Measurements from ENCODE around the gene DVL1. TPM values are rescaled to one million over a fixed set of nuclear protein-coding genes. Genes with fewer than 3 reads are reported as not detected.

The DVL1 gene
- total RNA-seq, 1 donor from 2014 or later, result 55.0 TPM

DNA sequence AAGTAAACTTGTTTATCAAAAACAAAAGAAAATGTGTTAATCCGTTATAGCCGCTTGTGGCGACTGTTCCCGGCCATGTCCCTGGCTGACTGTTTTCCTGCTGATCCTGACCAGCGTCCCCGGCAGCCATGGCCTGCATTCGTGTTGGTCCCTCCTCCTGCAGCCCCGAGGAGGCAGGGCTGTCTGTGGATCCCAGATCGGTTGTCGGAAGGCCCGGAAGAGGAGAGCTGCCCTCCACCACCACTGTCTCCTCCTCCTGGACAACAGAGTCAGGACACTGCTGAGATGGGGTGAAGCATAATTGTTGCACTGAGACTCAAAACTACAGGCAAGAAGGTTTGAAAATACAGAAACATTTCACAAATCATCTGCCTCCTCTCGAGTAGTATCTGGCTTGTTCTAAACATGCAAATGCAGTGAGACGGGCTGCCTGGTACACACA is 12.8 kb upstream of the DVL1 start:
- peak overlapping the region; percentile 61 for H2AFZ ChIP-seq (ENCODE audit: low read depth, low read length)
- peaks cover 9% of the 10 kb centered on the region for H4K20me1 ChIP-seq (ENCODE audit: insufficient read depth, low read length)
- H3K4me3 Mint-ChIP-seq (ENCODE audit: unreplicated experiment), result peak overlapping the region; percentile 77
- H3K4me1 Mint-ChIP-seq (ENCODE audit: low read depth, unreplicated experiment), result peaks cover 24% of the 10 kb centered on the region
- DNase-seq (ENCODE audit: low read depth), result peak; percentile 78
- no peaks in the 10 kb centered on the region for H3K9me3 Mint-ChIP-seq (ENCODE audit: unreplicated experiment)
- TF ChIP-seq, protein P1, sequence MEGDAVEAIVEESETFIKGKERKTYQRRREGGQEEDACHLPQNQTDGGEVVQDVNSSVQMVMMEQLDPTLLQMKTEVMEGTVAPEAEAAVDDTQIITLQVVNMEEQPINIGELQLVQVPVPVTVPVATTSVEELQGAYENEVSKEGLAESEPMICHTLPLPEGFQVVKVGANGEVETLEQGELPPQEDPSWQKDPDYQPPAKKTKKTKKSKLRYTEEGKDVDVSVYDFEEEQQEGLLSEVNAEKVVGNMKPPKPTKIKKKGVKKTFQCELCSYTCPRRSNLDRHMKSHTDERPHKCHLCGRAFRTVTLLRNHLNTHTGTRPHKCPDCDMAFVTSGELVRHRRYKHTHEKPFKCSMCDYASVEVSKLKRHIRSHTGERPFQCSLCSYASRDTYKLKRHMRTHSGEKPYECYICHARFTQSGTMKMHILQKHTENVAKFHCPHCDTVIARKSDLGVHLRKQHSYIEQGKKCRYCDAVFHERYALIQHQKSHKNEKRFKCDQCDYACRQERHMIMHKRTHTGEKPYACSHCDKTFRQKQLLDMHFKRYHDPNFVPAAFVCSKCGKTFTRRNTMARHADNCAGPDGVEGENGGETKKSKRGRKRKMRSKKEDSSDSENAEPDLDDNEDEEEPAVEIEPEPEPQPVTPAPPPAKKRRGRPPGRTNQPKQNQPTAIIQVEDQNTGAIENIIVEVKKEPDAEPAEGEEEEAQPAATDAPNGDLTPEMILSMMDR (IDR thresholded peaks at IDR 0.05; ENCODE audit: insufficient read depth, low read depth, low read length), result no peak
- peak overlapping the region; percentile 97 for H3K4me2 ChIP-seq (ENCODE audit: low read length)
- peaks cover 4% of the 10 kb centered on the region for H3K36me3 Mint-ChIP-seq (ENCODE audit: low read depth, unreplicated experiment)
- FAIRE-seq, result peak; percentile 17
- H3K27ac ChIP-seq (ENCODE audit: low read depth, low read length), result peak overlapping the region; percentile 96
- H3K27me3 ChIP-seq (ENCODE audit: insufficient read depth, low read length), result no peaks in the 10 kb centered on the region
- H3K36me3 ChIP-seq (ENCODE audit: insufficient read depth, low read length), result no peaks in the 10 kb centered on the region
- peak overlapping the region; percentile 47 for H3K9ac ChIP-seq (ENCODE audit: low read length)
- peak overlapping the region; percentile 81 for H3K27ac Mint-ChIP-seq (ENCODE audit: unreplicated experiment)
- no peak overlapping the region for H3K4me3 ChIP-seq (ENCODE audit: insufficient read depth, low read depth, low read length)
- no peaks in the 10 kb centered on the region for H3K27me3 Mint-ChIP-seq (ENCODE audit: low read depth, unreplicated experiment)
- peaks cover 45% of the 10 kb centered on the region for H3K4me1 ChIP-seq (ENCODE audit: insufficient read depth, low read length)
- H3K79me2 ChIP-seq (ENCODE audit: insufficient read depth, low read length), result peaks cover 15% of the 10 kb centered on the region
- H3K9me3 ChIP-seq (ENCODE audit: insufficient read depth, low read depth, low read length), result peaks cover 3% of the 10 kb centered on the region

DNA sequence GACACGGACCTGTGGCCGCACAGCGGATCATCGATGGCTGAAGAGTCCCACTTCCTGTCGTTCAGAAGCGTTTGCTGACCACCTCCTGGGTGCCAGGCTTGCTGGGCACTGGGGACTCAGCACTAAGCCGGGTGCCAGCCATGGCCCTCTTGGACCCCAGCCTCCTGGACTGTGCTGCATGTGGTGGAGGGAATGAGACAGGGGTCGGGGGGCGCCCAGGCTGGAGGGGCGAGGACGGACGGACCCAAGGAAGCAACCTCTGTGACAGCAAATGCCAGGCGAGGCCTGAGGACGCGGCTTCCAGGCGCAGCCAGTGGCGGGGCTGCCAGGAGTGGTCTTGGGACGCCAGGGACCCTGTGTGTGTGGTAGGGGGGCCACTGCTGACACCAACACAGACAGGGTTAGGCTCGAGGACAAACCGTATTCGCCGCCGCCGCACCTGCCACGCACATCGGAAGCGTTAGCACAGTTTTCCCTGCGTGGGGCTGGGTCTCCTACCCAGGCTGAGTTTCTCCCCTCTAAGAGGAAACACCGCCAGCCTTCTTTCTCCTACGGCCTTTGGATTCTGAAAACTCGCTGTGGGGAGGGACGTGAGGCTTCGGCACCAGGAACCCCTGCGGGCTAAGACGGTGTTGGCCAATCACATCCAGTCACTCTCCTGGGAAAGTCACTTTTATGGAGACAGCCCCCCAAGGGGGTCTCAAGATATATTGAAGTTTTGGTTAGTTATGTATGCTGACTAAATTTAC is 12.2 kb upstream of the DVL1 start:
- Mint-ChIP-seq H3K9me3 (ENCODE audit: unreplicated experiment) (no peaks in the 10 kb centered on the region), H3K36me3 (ENCODE audit: low read depth, unreplicated experiment) (peaks cover 4% of the 10 kb centered on the region), H3K4me1 (ENCODE audit: low read depth, unreplicated experiment) (peaks cover 24% of the 10 kb centered on the region), H3K27ac (ENCODE audit: unreplicated experiment) (peak overlapping the region; percentile 81), H3K4me3 (ENCODE audit: unreplicated experiment) (no peak overlapping the region), H3K27me3 (ENCODE audit: low read depth, unreplicated experiment) (no peaks in the 10 kb centered on the region)
- peaks cover 19% of the 10 kb centered on the region for H3K79me2 ChIP-seq (ENCODE audit: insufficient read depth, low read length)
- no peak overlapping the region for H3K4me3 ChIP-seq (ENCODE audit: insufficient read depth, low read depth, low read length)
- H3K4me1 ChIP-seq (ENCODE audit: insufficient read depth, low read length), result peaks cover 49% of the 10 kb centered on the region
- H3K9me3 ChIP-seq (ENCODE audit: insufficient read depth, low read depth, low read length), result no peaks in the 10 kb centered on the region
- FAIRE-seq, result no peak
- peak overlapping the region; percentile 96 for H3K27ac ChIP-seq (ENCODE audit: low read depth, low read length)
- TF ChIP-seq, protein P1 (IDR thresholded peaks at IDR 0.05; ENCODE audit: insufficient read depth, low read depth, low read length), result no peak
- no peak for TF ChIP-seq EZH2 (IDR thresholded peaks at IDR 0.05; ENCODE audit: insufficient read depth, low read length)
- peak overlapping the region; percentile 97 for H3K4me2 ChIP-seq (ENCODE audit: low read length)
- H3K9ac ChIP-seq (ENCODE audit: low read length), result peak overlapping the region; percentile 47
- H3K27me3 ChIP-seq (ENCODE audit: insufficient read depth, low read length), result no peaks in the 10 kb centered on the region
- H2AFZ ChIP-seq (ENCODE audit: low read depth, low read length), result peak overlapping the region; percentile 61
- peaks cover 13% of the 10 kb centered on the region for H4K20me1 ChIP-seq (ENCODE audit: insufficient read depth, low read length)
- no peak for DNase-seq (ENCODE audit: low read depth)
- no peaks in the 10 kb centered on the region for H3K36me3 ChIP-seq (ENCODE audit: insufficient read depth, low read length)
